ENCODE measurements around the gene TEX2. TPM values are rescaled to one million over a fixed set of nuclear protein-coding genes. Genes with fewer than 3 reads are reported as not detected.

The TEX2 gene
- total and polyA plus RNA-seq, 2 experiments from 2014 or later, result 27.9 to 37.7 TPM

DNA sequence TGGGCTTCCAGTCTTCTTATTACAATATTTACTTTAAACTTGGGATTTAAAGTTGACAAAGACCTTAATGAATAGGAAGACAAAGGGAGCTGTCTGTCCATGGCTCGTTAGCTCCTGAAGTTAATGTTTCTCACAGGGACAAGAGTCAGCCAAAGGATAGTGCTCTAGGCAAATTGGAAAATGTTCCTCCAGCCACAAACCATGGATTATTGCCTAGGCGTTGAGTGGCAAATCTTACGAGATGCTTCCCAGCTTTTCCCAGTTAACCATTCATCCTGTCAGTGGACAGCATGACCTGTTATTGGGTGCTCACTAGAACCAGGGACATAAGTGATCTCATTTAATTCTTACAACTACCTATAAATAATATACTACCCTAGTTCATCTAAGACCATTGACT, 3.6 kb downstream of the TEX2 start:
- TF ChIP-seq, protein P1, sequence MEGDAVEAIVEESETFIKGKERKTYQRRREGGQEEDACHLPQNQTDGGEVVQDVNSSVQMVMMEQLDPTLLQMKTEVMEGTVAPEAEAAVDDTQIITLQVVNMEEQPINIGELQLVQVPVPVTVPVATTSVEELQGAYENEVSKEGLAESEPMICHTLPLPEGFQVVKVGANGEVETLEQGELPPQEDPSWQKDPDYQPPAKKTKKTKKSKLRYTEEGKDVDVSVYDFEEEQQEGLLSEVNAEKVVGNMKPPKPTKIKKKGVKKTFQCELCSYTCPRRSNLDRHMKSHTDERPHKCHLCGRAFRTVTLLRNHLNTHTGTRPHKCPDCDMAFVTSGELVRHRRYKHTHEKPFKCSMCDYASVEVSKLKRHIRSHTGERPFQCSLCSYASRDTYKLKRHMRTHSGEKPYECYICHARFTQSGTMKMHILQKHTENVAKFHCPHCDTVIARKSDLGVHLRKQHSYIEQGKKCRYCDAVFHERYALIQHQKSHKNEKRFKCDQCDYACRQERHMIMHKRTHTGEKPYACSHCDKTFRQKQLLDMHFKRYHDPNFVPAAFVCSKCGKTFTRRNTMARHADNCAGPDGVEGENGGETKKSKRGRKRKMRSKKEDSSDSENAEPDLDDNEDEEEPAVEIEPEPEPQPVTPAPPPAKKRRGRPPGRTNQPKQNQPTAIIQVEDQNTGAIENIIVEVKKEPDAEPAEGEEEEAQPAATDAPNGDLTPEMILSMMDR (IDR thresholded peaks at IDR 0.05; ENCODE audit: poor library complexity), result no peak
- TF ChIP-seq EZH2phosphoT487 (IDR thresholded peaks at IDR 0.05; ENCODE audit: low read depth, severe bottlenecking, unreplicated experiment), result no peak
- TF ChIP-seq EZH2 (IDR thresholded peaks at IDR 0.05; ENCODE audit: borderline replicate concordance), result no peak
- Histone ChIP-seq H3K79me2 (peaks cover 76% of the 10 kb centered on the region), H3K9me2 (replicated peaks; ENCODE audit: insufficient read depth) (no peaks in the 10 kb centered on the region), H3K27ac (peak overlapping the region; percentile 37), H2AFZ (no peak overlapping the region), H3K9me3 (ENCODE audit: low read depth) (no peaks in the 10 kb centered on the region), H3K4me1 (ENCODE audit: insufficient read depth) (peaks cover 26% of the 10 kb centered on the region), H4K20me1 (ENCODE audit: insufficient read depth, poor library complexity, severe bottlenecking) (peaks cover 15% of the 10 kb centered on the region), H3K36me3 (replicated peaks; ENCODE audit: insufficient read depth, low read depth) (no peaks in the 10 kb centered on the region), H3K4me3 (no peak overlapping the region), H3K27me3 (no peaks in the 10 kb centered on the region), H3K4me2 (peak overlapping the region; percentile 12)
- DNase-seq (ENCODE audit: low spot score), result no peak
- 77% methylated on average over 3 of the region's 3 CpGs for WGBS (ENCODE audit: low lambda C conversion rate, missing lambda C conversion rate)

DNA sequence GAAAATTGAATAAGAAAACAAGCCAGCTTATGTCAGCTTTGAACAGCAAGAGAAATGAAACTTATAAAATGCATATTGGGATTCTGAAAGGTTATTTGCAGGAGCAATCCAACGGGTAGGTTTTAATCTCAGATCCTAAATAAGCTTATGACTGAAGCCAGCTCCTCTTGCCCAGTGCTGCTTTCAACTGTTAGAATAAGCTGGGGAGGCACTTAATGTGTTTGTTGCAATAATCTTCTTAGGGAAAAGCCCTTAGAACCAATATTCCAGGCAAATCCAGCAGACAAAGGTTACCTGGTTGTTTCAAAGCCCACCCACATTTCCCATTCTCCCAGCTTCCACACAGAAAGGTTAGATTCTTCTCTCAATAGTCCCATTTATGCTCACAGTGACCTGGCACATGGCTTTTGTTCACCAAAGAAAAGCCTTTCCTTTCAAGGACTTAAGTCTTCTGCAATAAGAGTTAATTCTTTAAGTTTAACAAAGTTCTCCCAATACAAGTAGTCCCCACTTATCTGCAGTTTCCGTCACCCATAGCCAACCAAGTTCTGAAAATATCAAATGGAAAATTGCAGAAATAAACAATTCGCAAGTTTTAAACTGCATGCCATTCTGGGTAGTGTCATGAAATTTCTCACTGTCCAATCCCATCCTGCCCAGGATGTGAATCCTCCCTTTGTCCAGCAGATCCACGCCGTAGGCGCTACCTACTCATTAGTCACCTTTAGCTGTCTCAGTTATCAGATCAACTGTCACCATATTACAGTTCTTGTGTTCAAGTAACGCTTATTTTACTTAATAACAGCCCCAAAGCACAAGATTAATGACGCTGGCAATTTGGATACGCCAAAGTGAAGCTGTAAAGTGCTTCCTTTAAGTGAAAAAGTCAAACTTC, 5.9 kb downstream of the TEX2 start:
- Histone ChIP-seq H3K4me3 (no peak overlapping the region), H3K9me2 (replicated peaks; ENCODE audit: insufficient read depth) (no peaks in the 10 kb centered on the region), H3K36me3 (replicated peaks; ENCODE audit: insufficient read depth, low read depth) (no peaks in the 10 kb centered on the region), H3K4me2 (no peak overlapping the region), H3K4me1 (ENCODE audit: insufficient read depth) (peaks cover 26% of the 10 kb centered on the region), H3K79me2 (peaks cover 99% of the 10 kb centered on the region), H4K20me1 (ENCODE audit: insufficient read depth, poor library complexity, severe bottlenecking) (peaks cover 28% of the 10 kb centered on the region), H3K27me3 (no peaks in the 10 kb centered on the region), H3K27ac (no peak overlapping the region), H2AFZ (no peak overlapping the region), H3K9me3 (ENCODE audit: low read depth) (no peaks in the 10 kb centered on the region)
- TF ChIP-seq, protein P1 (IDR thresholded peaks at IDR 0.05; ENCODE audit: poor library complexity), result no peak
- TF ChIP-seq EZH2phosphoT487 (IDR thresholded peaks at IDR 0.05; ENCODE audit: low read depth, severe bottlenecking, unreplicated experiment), result no peak
- WGBS (ENCODE audit: low lambda C conversion rate, missing lambda C conversion rate), result 83% methylated on average over 9 of the region's 9 CpGs
- no peak for DNase-seq (ENCODE audit: low spot score)

DNA sequence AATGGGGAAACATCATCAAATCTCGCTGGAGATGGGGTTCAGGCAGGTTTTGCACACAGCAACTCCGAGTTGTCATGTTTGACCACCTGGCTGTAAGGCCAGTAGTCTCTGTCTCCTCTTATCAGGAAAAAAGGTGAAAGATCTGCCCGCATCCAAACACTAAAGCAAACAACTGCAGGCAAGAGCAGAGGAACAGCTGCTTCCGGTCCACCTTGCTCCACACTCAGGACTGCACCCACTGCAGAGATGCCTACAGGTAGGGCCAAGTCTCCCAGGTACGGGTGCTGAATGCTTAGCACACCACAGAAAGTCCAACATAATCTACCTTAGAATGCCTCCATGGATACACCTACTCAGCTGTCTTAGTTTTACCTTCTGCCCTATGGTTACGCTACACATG, 7.3 kb downstream of the TEX2 start:
- Histone ChIP-seq H3K9me2 (replicated peaks; ENCODE audit: insufficient read depth) (no peaks in the 10 kb centered on the region), H3K4me1 (ENCODE audit: insufficient read depth) (peaks cover 14% of the 10 kb centered on the region), H3K9me3 (ENCODE audit: low read depth) (no peaks in the 10 kb centered on the region), H3K27ac (no peak overlapping the region), H3K27me3 (no peaks in the 10 kb centered on the region), H3K4me2 (no peak overlapping the region), H3K79me2 (peaks cover 100% of the 10 kb centered on the region), H3K4me3 (no peak overlapping the region), H2AFZ (no peak overlapping the region), H3K36me3 (replicated peaks; ENCODE audit: insufficient read depth, low read depth) (no peaks in the 10 kb centered on the region), H4K20me1 (ENCODE audit: insufficient read depth, poor library complexity, severe bottlenecking) (peaks cover 28% of the 10 kb centered on the region)
- no peak for DNase-seq (ENCODE audit: low spot score)
- TF ChIP-seq, protein P1 (IDR thresholded peaks at IDR 0.05; ENCODE audit: poor library complexity), result no peak
- TF ChIP-seq EZH2phosphoT487 (IDR thresholded peaks at IDR 0.05; ENCODE audit: low read depth, severe bottlenecking, unreplicated experiment) (no peak), EZH2 (IDR thresholded peaks at IDR 0.05; ENCODE audit: borderline replicate concordance) (no peak)
- WGBS (ENCODE audit: low lambda C conversion rate, missing lambda C conversion rate), result 84% methylated on average over 6 of the region's 6 CpGs
